COLO668 (cell line): ENCODE measurements around the gene PLEKHA7.

Experiments
- DNase-seq: peaks from one replicate; lab custom pipeline; 2025; ENCODE audit not compliant: unreplicated experiment; lab: John Stamatoyannopoulos, UW

PLEKHA7 gene

GRCh38 chr11:16777613-16777975 is 236.6 kb downstream of the PLEKHA7 start:
- no peak for DNase-seq

DNA sequence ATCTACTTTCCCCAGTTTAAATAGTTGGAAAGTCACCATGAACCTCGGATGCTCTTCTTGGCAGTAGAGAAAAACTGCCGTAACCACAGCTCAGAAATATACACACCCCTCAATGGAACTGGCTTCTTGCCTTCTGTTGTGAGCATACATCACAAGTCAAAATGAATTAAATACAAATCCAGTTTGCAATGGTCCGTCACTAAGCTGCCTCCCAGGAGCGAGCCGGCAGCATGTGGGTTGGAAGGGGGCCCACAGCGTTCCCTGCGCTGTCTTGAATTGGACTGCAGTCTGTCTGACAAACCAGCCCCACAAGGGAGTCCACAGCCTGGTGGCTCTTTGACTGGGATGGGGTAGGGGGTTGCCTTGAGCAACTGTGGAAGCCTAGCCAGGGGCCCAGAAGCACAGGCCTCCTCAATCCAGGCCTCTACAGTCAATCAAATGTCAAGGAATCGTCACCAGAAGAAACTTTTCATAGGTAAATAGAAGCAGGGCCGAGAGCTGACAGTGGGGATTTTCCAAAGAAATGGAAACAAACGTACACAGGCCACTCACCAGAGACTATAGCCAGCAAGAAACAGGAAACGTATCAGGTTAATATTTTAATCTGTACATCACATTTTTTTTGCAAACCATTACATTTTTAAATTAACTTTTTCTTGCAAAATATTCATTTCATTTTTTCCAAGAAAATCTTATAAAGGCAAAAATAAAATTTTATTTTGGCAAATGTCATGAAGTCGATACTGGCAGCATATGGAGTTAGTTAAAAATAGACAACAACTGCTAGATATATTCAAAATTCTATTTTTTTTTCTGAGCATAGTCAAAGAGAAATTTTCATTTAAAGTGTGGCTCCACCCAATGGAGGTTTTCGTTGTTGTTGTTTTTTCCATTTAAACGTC is 237.3 kb downstream of the PLEKHA7 start:
- DNase-seq = no peak

- no peak for DNase-seq
These were observed 238.5 kb downstream of the PLEKHA7 start for GRCh38 chr11:16775614-16776283.

DNA sequence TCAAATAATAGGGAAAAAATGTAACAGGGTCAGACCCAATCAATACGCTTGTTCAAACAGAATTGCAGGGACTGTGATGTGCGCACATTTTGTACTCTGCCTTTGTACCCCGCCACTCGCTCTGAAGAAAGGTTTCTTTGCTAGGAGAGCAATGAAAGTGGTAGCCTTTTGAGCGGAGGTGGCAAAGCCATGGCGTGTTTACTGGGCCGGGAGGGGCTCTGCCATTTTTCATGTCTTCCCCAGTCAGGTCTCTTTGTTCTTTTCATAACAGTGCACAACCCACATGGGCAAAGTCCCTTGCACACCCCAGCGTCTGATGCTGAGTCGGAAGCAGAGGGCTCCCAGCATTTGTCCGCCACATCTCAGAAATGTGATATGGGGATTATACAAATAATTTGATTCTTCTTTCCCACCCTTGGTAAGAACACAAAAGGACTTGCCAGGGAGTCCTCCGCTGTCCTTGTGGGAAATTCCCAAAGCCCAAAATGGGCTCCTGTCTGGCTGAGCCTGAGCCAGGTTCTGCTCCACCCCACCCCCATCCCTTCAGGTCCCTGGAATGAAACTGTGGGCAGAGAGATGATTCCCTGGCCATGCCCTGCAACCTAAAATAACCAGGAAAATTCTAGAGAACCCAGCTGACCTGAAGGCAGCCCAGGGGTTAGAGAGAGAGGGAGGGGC is 239.1 kb downstream of the PLEKHA7 start:
- DNase-seq = no peak

GRCh38 chr11:16773981-16774935 is 240.0 kb downstream of the PLEKHA7 start:
- no peak for DNase-seq

DNA sequence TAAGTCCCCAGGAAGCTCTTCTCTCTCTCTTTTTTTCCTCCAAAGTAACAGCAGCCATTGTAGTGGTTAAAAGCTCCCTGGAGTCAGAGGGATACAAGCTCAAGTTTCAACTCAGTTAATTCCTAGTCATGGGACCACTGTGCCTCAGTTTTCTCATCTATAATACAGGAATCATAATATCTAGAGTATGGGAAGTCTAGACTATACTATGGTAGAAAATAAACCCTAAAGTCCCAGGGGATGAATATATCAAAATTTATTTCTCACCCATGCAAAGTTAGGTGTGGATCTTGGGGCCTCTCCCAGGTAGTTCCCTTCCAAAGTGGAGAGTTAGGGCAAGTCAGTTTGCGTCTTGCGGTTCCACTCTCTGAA is 242.1 kb downstream of the PLEKHA7 start:
- DNase-seq = no peak

GRCh38 chr11:16771350-16772140 is 242.7 kb downstream of the PLEKHA7 start:
- DNase-seq = no peak

DNA sequence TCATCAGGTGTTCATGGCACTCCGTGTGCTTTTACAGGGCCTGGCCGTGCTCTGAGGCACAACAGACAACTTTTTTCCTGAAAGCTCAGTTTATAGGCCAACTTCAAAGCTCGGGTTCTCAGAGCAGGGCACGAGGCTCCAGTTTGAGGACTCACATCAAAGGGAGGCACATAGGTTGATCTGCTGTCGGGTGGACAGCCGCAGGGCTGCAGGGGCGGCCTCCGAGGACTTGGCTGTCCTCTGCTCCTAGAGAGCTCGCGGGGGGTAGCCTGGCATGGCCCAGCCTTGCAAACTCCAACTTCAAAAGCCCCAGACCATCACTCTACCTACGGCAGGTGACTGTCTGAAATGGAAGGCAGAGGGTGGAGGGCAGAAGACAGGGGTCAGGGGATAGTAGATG is 244.2 kb downstream of the PLEKHA7 start:
- DNase-seq = no peak

DNA sequence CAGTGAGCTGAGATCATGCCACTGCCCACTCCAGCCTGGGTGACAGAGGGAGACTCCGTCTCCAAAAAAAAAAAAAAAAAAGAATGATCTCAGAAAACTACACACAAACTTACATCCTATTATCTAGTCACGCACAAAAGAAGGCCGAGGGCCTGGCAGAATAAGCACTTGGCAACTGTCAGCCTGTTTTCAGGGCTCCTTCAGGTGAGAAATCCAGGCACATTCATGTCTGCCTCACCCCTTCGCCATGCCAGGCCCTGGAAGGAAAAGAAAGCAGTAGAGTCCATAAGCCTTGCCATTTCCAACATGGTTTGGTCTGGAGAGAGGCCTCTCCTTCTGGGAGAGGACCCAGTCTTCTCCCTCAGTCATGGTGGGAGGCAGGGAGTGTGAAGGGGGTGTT is 244.8 kb downstream of the PLEKHA7 start:
- DNase-seq = no peak

DNA sequence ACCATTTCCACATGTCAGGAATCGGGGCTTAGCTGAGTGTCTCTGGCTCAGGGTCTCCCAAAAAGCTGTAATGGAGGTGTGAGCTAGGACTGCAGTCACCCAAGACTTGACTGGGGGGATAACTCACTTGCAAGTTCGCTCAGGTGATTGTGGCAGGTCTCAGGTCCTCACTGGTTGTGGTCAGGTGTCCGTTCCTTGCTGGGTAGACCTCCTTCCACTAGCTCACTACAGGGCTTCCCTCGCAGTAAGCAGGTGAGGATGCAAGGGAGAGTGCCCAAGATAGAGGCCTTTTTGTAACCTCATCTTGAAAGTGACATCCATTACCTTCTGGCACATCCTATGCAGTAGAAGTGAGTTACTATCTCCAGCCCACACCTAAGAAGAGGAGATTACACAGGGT is 246.3 kb downstream of the PLEKHA7 start:
- DNase-seq = no peak

- DNase-seq = no peak
These were observed 247.1 kb downstream of the PLEKHA7 start for GRCh38 chr11:16767137-16767536.

- no peak for DNase-seq
These were observed 249.3 kb downstream of the PLEKHA7 start for GRCh38 chr11:16764888-16765287.

GRCh38 chr11:16763746-16764145 is 250.5 kb downstream of the PLEKHA7 start:
- no peak for DNase-seq

DNA sequence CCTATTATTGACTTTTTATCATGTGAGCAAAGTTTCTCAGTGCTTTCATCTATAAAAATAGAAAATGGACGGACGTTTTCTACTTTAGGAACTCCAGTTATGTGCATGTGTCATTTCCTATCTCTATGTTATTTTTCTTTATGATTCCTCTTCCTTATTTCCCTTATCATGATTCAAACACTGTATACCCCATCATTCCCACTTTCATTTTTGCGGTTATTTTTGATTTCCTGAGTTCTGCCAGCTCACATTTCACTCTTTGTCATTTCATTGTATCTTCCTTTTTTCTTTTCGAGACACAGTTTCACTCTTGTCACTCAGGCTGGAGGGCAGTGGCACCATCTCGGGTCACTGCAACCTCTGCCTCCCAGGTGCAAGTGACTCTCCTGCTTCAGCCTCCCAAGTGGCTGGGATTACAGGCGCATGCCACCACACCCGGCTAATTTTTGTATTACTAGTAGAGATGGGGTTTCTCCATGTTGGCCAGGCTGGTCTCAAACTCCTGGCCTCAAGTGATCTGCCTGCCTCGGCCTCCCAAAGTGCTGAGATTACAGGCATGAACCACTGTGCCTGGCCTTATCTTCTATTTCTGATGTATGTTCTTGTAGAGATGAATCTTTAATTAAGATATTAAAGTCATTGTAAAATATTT is 254.2 kb downstream of the PLEKHA7 start:
- no peak for DNase-seq

DNA sequence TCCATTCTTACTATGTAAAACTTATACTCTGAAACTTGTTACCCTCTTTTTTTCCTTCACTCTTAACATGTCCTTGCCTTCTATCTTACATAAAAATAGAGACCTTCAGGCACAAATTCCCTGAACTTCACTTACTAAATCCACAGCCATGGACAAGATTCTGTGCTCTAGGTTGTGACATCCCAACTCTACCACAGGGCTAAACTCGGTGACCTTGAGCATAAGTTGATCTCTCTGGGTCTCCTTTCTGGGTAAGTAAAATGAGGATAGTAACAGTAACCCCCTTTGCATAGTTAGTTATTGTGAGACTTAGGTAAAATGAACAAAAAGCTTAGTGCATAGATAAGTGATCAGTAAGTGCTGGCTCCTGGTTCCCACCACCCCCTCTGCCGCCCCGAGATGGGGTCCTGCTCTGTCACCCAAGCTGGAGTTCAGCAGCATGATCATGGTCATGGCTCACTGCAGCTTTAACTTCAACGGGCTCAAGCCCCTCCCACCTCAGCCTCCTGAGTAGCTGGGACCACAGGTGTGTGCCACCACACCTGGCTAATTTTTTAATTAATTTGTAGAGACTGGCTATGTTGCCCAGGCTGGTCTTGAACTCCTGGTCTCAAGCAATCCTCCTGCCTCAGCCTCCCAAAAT is 255.7 kb downstream of the PLEKHA7 start:
- no peak for DNase-seq

GRCh38 chr11:16750417-16750816 is 263.8 kb downstream of the PLEKHA7 start:
- no peak for DNase-seq

GRCh38 chr11:16749666-16750065 is 264.5 kb downstream of the PLEKHA7 start:
- DNase-seq = no peak

- DNase-seq = no peak
These were observed 265.1 kb downstream of the PLEKHA7 start for GRCh38 chr11:16749092-16749491.

DNA sequence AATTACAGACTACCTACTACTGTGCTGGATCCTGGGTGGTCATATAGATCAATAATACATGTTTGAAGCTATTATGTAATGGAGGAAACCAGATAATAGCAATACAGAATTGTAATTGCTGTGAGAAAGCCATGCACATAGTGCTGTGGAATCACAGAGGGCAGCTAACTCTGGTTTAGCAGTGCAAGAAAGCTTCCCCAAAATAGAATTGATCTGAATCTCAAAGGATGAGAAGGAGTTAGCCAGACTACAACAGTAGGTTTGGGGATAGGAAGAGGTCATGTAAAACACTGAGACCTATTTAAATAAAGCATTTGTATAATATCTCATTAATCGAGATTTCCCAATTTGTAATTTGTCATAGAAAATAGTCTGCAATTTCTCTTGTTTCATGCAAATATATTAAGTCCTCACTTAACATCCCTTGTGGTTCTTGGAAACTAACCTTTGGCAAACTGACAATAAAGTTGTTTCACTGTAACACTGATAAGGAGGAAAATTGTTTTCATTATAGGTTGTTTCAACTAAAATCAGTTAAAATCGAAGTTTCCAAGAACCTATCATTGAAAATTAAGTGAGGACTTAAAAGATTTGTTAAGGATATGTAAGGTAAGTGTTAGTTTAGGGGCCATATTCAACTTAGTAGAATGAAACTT is 268.1 kb downstream of the PLEKHA7 start:
- no peak for DNase-seq
